RPMI8226 (cell line): ENCODE data around the gene HMGN4.
"Not testable (repeated sequence)": the region's sequence is repeated elsewhere in the genome, so short reads cannot be mapped to it uniquely, and the experiment has no call there.

Experiments
- DNase-seq: peaks from one replicate; pipeline ENCODE4 v3.0.0-alpha.2; 2015

Gene HMGN4

DNA sequence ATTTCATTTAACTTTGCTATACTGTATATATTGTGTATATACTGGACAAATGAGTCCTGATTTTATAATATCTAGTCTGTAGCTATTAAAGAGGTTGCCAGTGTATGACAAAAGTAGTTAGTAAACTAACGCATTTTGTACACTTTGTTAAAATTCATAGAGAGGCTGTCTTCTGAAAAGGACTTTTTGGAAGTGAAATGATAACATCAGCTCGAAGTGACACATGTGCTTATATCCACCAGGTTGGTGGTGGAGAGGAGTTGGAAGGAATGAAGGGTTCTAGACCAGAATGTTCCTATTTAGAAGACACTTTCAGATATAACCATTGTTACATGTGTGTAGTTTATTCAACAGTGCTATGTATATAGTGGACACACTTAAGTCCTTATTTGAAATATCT lies 13.9 kb upstream of the HMGN4 start:
- not testable (repeated sequence) for DNase-seq

DNA sequence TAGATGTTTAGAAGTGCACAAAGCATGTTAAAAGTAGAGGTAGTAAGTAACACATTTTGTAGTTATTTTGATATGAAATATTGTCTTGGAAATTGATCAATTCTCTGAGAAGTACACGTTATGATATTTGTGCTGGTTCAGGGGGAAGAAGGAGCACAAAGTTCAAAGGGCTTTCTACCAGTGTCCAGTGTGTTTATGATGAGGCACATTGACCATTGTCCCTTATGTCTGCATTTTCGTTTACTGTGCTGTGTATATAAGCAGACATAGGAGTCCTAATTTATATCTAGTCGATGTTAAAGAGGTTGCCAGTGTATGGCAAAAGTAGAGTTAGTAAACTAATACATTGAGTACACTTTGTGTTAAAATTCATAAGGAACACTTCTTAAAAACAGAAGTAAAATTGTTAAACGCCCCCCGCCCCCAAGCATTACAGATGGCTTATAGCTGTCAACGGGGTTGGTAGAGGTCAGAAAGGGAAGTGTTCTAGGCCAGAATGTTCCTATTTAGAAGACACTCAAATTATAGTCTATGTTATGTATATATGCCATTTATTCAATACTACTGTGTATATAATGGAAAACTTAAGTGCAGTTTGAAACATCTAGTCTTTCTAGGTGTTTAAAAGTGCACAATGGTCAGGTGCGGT lies 13.3 kb upstream of the HMGN4 start:
- no peak for DNase-seq

DNA sequence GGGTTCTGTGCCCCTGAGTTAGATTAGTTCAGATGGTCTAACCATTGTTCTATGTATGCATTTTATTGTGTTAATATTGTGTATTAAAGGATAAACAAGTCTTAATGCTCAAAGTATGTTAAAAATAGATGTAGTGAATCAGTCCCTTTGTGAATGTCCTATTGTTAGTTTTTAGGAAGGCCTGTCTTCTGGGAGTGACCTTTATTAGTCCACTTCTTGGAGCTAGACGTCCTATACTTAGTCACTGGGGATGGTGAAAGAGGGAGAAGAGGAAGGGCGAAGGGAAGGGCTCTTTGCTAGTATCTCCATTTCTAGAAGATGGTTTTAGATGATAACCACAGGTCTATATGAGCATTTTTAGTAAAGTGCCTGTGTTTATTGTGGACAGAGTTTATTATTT lies 12.3 kb upstream of the HMGN4 start:
- DNase-seq: no peak

DNA sequence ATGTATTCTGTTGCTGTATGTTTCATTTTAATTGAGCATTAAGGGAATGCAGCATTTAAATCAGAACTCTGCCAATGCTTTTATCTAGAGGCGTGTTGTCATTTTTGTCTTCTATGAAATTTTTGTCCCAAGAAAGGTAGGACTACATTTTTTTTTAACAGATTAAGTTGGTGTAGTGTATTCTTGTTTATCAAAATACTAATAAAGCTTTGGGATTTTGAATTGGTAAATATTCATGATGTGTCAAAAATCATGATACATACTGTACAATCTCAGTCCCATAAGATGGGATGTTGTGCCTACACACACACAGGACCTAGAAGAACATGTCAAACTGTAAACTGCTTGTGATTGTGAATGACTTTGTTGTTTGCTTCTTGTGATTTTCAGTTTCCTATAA lies 11.2 kb upstream of the HMGN4 start:
- no peak for DNase-seq

DNA sequence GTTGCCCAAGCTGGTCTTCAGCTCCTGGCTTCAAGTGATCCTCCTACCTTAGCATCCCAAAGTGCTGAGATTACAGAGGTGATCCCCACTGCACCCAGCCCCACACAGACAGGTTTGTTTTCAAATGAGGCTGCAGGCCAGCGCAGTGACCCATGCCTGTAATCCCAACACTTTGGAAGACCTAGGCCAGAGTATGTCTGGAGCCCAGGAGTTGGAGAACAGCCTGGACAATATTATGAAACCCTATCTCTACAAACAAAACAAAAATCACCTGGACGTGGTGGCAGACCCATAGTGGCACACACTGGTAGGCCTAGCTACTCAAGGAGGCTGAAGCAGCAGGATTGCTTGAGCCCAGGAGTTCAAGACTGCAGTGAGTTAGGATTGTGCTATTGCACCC lies 8.0 kb upstream of the HMGN4 start:
- DNase-seq: no peak

DNA sequence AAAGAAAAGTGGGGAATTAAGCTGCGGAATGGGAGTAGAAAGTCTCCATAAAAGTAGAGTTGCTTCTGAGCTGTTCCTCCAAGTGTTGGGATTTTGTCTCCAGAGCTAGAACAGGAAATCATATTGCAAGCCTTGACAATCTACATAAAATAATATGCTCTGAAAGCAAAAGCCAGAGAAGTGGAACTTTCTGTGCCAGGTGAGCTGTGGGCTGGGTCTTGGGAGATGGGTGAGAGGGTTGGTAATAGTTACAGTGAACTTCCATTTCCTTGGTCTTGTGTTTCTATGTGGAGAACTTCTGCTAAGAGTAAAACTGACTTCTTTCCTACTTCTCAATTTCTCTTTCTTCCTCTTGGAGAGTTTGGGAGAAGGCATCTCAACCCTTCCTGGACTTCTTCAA lies 6.3 kb upstream of the HMGN4 start:
- peak; percentile 47 for DNase-seq

DNA sequence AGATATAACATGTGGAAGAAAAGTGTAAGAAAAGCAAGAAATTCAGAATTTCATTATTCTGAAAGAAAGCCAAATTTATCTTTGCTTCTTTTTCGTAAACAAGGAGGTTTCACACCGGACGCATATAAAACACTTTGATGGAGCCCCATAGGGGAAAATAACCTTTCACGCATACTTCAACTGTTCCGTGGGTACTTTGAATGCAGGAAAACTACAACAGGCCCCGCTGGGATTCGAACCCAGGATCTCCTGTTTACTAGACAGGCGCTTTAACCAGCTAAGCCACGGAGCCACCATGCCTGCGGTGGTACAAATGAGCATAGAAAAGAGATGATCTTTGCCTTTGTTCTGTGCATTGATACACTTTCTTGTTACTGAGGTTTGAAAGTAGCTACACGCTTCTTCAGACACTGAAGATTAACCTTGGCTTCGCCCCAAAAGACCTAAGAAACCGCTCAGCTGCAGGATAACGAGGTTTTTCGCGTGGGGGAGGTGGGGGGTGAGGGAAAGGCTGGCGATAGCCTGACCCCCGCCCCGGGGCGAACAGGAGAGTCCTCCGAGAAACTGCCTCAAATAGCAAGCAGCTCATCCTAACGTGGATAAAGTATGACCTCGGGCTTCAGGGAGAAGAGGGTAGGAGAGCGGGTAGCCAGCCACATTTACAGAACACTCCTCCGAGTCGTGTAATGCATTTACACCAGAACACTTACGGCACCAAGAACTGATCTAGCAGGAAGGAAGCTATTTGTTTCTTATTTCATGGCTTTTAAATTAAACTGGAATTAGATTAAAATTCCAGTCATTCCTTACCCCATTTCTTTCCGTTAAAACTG lies 5.3 kb upstream of the HMGN4 start:
- peak; percentile 97 for DNase-seq

DNA sequence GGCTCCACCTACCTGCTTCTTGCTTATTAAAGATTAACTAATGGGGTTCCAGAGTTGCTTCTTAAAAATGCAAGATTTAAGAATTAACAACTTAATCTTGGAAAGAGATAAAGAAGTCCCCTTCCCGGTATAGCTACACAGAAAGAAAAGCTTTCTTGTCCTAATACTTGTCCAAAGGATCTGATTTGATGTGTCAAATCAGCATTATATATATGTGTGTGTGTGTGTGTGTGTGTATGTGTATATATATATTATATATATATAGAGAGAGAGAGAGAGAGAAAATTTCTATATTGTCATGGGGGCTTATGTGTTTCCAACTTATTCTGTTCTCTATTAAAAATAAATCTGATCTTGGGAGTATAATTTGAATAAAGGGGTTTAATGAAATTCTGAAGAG lies 4.6 kb upstream of the HMGN4 start:
- no peak for DNase-seq

DNA sequence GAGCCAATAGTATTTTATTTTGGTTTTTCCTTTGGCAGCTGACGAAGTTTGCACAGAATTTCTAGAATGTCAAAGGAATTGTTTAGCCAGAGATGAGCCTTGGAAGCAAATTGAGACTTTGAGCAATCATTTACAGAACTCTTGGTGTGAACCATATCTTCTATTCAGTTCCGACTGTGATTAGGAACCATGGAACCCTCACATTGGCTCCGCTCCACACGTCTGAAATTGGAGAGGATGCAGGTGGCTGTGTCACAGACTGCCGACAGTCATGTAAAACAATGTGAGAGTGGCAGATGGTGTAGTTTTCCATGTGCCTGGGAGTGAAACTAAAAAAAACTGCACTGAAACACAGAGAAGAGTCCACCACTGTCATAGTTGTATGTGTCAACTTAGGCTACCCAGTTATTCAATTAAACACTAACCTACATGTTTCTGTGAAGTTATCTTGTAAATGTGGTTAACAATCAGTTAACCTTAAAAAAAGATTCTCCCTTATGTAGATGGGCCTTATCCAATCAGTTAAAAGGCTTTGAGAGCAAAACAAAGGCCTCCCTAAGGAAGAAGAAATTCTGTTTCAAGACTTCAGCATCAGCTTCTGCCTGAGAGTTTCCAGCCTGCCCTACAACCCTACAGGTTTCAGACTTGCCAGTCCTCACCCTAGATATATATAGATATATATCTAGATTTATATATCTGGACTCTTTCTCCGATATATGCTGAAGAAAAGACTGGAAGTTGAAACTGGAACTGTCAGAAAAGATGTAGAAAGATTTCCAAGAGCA lies 3.3 kb upstream of the HMGN4 start:
- peak; percentile 88 for DNase-seq

DNA sequence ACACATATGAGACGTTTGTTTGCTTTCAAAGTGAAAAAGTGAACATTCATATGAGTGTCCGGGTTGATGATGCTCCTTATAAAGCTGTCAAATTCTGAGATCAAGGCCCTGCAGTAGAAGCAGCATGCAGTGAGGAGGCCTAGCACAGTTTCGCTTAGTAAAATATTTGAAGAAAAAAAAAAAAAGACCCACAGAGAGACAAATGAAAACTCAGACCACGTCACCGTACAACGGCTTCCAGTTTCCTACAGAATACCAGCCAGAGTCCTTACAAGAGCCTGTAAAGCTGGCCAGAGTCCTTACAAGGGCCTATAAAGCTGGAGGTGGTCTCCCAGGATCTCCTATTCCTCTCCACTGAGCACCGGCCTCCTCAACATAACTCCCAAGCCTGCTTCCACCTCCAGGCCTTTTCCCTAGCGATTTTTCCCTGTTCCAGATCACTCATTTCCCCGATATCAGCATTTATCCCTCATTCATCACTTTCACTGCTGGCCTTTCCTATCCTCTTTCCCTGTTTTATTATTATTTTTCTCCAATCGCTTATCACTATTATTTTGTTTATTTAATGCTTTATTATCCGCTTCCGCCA lies 1.5 kb upstream of the HMGN4 start:
- DNase-seq: peak; percentile 78

DNA sequence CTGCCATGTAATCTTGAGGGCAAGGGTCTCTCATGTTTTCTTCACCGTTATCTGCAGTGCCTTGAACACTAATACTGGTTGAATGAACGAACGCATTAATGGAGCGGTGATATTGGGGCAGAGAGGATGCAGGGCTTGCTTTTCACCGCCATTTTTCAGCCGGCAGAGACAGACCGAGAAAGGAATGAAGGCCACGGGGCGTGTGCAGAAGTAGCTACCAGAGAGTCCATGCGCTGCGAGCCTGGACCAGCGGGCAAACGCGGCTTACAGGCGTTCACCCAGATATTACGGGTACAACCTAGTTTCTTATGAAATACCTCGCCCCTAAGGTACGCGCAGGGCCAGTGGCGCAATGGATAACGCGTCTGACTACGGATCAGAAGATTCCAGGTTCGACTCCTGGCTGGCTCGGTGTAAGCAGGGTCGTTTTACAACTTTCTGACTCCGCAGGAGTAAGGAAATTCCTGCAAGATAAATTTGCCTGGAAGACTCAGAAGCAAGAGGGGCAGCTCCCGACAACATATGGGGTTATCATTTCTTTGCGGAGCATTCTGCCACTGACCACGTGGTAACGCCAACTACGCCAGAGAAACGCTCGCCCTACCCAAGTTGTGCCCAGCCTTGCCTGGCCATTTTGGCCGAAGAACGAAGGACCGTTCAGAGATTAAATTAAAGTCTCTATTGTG lies 863 bp upstream of the HMGN4 start:
- peak; percentile 97 for DNase-seq

DNA sequence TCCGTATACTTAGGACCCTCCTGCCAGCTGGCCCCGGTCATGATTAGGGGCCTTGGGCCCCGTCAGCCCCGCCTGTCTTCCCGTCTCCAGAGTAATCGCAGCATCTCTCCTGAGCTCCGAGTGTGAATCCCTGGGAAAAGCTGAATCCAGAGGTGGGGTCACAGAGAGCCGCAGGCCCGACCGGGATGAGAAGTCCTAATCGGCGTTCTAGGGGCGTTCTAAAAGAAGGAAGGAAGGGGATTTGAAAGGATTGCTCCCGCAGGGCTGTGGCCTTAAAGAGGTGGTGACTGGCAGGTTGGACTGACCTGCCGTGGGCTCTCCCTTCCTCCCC lies 371 bp downstream of the HMGN4 start:
- DNase-seq: peak; percentile 44

DNA sequence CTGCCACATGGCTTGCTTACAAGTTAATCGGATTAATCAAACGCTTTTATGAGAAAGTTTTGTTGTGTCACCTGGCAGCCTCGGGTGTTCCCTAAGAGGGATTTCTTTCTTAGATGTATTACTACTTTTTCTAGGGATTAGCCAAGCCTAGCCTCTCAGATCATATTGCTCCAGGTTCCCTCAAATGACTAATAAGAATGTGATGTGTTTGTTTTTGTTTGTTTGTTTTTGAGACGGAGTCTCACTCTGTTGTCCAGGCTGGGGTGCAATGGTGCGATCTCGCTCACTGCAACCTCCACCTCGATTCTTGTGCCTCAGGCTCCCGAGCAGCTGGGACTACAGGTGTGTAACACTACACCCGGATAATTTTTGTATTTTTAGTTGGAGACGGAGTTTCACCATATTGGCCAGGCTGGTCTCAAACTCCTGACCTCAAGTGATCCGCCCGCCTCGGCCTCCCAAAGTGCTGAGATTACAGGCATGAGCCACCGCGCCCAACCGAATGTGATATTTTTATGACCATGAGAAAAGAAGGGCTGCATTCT lies 977 bp downstream of the HMGN4 start:
- no peak for DNase-seq

DNA sequence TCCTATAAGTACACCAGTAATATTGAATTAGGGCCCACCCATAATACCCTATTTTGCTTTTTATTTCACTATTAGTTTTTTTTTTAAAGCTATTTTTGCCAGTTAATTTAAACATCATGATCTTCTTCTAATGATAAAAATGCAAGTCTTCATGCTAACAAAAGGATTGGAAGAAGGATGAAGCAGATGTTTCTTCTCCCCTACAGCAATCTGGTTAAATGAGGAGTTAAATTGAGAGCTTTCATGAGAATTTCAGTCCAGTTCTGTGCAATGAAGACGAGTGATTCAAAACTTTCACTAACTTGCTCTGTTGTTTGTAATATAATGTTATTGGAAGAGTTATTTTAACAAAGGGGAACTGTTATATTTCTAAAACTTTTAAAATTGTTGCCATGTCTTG lies 3.4 kb downstream of the HMGN4 start:
- DNase-seq: no peak

DNA sequence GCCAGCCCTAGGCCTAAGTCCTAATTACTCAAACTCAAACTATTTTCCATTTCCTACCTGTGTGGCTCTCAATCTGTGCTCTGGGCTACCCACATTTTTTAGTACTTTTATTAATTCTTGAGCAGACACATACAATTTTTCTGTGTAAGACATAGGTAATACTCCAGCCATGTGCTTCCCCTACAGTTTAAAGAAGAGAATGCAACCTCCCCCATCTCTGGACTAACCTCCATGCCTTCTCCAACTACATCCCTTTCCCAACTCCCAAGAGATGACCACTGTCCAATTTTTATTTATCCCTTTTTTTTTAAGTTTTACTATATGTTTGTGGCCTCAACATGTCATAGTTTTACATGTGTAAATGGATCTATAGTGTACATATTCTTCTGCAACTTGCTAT lies 5.8 kb downstream of the HMGN4 start:
- DNase-seq: peak; percentile 19

DNA sequence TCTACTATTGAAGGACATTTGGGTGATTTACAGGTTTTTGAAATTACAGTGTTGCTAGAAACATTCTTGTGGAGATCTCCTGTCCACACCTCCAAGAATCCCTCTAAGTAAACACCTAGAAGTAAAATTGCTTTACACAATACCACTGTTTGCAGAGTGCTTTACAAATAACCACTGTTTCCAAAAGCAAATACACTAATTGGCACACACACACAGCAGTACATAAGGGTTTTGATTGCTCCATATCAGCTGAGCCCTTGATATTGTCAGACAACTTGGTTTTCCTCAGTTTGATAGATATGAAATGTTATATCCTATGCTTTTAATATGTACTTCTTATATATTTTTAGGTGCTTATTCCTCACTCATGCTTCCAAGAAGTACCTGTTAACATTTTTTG lies 6.3 kb downstream of the HMGN4 start:
- no peak for DNase-seq

DNA sequence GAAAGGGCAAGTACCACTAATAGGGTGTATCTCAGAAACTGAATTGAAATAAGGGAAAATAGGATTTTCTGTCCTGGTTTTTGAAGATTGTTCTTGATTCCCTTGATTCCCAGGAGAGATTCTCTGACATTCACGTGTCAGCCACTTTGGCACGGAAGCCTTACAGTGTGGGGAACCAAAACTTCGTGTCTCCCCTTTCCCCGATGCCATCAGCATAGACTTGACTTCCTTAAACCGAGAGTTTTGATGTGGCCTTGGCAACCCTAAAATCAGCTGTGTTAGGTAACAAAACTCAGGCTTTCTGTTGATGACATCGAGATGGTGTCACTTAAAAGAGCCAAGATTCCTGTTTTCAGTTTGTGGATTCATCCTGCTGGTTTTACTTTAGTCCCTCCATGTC lies 7.5 kb downstream of the HMGN4 start:
- DNase-seq: no peak

DNA sequence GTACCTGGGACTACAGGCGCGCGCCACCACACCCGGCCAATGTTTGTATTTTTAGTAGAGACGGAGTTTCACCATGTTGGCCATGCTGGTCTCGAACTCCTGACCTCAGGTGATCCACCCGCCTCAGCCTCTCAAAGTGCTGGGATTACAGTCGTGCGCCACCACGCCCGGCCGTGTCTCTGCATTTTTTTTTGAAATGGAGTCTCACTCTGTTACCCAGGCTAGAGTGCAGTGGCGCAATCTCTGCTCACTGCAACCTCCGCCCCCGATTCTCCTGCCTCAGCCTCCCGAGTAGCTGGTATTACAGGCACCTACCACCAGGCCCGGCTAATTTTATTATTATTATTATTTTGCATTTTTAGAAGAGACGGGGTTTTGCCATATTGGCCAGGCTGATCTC lies 9.2 kb downstream of the HMGN4 start:
- DNase-seq: not testable (repeated sequence)

DNA sequence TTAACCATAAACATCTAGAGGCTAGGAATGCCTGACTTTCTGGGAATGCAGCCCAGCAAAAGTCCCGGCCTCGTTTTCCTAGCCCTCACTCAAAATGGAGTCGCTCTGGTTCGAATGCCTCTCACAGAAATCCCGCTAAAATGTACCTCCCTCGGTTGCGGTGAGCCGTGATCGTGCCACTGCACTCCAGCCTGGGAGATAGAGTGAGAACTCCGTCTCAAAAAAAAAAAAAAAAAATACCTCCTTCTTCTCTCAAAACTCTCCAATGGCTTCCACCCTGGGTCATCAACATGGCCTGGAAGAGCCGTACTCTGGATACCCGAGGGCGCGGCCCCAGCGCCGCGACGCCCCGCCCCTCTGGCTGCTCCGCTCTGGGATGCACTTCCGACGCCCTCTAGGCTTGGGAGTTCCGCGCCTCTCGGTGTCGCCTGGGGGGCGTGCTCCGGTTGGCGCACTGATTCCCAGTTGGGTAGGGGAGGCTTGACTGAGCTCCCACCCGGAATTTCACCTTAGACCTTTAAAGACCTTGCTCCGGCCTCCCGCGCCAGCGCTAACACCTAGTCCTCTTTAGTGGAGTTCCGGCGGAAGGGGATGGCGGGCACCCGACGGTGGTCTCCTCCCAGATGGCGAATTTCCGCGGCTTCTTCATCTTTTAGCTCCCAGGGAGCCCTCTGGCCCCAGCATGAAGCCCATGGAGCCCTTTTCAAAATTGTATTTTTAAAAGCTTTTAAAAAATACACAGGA lies 12.3 kb downstream of the HMGN4 start:
- peak; percentile 67 for DNase-seq

DNA sequence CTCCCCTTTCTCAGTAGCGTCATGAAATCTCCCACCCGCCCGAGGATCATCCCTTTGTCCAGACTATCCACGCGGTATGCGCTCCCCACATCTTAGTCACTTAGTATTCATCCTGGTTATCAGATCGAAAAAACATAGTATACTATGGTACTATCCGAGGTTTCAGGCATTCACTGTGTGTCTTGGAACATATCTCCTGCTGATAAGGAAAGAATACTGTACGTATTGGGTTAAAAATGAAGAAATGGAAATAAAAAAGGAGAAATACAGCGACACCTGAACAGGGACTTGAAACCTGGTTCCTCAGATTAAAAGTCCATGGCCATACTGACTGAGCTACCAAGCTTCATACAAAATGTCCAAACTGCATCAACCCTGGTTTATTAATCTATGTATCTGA lies 14.0 kb downstream of the HMGN4 start:
- no peak for DNase-seq

DNA sequence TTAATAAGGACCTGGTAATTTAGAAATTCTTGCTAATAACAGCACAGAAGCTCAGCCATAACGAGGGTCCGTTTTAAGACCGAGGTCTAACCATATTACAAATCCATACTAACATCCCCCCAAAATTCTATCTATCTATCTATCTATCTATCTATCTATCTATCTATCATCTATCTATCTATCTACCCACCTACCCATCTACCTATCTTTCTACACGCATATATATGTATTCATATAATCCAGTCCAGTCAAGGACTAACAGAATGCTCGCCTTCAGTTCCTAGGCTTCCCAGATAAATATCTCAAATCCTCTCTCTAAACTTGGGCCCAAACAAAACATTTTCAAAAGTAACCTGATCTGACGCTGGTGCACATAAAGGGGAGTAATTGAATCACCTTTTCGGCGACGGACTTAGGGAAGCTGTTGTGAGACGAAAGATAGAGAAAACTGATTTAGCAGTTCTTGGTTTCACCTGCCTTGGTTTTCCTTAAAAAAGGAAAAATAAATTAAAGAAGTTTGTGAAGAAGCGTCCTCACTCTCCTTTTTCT lies 14.5 kb downstream of the HMGN4 start:
- DNase-seq: no peak

DNA sequence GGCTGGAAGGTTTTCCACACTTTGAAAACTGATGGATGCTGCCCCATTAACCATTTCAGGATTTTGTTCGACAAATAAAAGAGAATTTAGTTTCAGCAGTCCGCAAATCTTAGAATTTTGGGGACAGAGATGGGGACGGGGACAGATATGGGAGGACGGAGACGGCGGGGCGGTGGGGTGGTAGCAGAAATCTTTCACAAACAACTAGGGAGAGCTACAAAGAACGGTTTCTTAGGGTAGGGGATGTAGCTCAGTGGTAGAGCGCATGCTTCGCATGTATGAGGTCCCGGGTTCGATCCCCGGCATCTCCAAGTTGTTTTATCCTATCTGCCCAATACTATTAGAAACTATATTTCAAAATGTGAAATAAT lies 15.1 kb downstream of the HMGN4 start:
- peak; percentile 88 for DNase-seq
